Measurements from ENCODE around the gene RTL1.

Gene RTL1

DNA sequence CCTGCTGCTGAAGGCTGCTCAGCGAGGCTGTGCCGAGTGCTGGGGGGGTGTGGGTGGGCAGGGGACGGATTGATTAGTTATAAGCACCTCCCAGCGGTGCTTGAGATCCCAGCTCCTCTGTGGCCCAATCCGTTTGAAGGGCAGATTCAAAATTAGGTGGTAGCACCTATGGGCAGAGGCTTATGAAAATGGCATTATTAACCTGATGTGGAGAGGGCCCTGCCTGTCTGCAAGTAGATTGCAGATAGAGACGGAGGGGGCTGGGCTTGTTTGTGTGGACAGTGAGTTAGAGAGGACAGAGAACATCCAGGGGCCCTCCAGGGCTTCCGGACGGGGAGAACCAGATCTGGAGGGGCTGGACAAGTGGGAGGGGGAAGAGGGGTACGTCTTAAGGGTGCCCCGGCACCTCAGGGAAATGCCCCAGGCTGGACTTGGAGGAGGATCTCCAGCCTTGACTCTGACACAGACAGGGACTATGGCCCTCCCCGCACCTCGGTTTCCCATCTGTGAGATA lies at the start of gene RTL1:
Gene RTL1, minus strand, starts transcription at position 51 of the 514 bp plus-strand sequence. CDS start 18,934 bp downstream, outside the sequence.
- DNase-seq (ENCODE audit: low spot score): no peak

DNA sequence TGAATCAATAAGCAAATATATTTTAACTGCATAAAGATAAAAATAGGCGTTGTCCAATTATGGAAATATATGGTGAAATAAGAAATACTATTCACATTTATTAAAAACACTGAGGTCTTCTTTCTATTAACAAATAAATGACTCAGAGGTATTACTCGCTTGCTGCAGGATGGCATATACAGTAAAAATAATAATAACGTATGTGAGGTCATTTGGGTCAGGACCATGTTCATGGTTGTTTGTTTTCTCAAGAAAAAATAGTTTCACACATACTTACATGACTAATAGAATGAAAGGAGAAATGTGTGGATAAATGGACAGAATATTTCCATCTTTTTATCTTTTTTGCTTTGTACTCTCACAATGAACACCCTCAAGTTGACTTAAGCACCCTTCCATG lies 46.5 kb upstream of the RTL1 start:
- no peak for DNase-seq (ENCODE audit: low spot score)

DNA sequence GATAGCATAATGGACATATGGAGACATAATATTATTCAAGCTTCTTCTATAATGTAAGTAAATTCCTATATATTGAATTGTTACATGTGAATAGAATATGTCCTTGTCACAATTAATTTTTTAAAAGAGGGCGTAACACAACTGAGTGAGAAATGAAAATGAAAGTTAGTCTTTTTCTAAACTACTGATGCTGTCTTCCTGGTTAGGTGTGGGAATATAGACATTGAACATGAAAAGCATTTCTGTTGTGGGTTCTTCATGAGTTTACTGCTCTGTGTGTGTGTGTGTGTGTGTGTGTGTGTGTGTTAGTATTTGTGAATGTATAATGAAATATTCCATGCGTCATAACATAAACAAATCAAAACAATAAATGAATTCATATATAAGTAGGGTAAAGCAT lies 40.5 kb upstream of the RTL1 start:
- no peak for DNase-seq (ENCODE audit: low spot score)

DNA sequence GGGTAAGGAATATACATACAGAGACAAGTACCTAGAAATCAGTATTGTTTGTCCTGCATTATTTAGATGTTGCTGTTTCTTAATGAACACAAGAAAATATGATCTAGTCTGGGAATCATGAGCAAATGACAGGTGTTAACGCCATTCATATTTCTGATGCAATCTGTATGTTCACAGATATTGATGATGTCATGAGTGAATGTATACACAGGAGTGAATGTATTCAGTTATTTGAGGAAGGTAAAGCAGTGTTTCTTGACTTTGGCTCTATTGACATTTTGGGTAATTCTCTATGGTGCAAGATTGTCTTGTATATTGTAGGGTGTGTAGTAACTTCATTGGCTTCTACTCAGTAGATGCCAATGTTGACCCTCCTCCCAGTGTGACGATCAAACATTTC lies 26.7 kb upstream of the RTL1 start:
- DNase-seq (ENCODE audit: low spot score): no peak

DNA sequence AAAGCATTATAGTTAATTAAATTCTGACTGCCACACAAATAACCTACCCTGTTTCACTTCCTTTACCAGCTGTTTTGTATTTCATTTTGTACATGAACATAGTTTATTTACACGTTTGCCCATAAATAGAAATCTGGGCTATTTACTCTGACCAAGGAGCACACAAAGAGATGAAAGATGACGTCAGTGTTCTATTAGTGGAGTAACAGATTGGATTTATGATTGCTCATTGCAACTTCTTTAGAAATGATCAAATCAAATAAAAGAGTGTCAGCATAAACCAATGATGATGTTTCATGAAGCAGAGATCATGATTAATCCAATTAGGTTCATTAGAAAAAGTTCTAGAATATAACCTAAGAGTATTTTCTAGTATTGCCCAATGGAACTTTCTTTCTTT lies 12.0 kb upstream of the RTL1 start:
- no peak for DNase-seq (ENCODE audit: low spot score)

DNA sequence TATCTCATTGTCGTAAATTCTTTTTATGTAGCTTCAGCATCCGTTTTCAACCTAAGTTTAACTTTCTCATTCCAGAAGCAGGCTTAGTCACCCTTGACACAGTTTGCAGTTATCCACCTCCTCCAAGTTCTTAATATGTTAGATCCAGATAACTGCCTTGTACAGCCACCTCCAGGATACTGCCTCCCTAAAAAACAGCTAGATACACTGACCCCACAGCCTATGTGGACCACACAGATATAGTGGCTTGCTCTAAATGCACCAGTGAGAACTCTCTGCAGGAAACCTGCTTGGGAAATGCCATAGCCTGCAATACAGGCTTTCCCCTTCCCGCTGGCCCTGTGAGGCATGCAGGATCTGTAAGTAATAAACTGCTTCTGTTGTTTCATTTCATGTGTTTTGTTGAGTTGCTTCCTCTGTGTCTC lies 11.1 kb upstream of the RTL1 start:
- no peak for DNase-seq (ENCODE audit: low spot score)

DNA sequence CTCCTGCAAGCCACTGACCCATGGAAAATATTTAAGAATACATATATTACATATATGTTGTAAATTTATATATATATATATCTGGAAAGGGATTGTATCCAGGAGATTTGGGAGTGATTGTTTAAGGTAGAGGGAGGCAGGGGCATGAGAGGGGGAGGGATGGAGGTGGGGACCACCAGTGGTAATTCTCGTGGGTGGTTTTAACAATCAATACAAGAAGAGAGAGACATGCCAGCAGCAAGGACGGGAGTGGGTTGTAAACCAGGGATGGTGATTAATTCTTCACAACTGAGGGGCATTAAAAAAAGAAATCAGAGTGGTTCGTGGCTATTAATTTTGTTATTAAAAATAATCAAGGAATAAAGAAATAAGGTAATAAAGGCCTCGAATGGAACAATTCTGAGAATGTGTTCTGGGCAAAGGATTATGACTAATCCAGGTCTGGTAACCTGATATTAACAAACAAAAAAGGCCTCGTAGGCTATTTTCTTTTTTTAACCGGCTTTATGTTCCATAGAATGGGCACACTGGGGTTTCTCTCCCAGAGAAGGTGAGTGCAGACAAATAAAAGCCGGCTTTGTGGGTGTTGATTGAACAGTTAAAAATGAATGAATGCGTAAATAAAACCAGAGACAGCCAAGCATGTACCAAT lies 8.3 kb upstream of the RTL1 start:
- no peak for DNase-seq (ENCODE audit: low spot score)

DNA sequence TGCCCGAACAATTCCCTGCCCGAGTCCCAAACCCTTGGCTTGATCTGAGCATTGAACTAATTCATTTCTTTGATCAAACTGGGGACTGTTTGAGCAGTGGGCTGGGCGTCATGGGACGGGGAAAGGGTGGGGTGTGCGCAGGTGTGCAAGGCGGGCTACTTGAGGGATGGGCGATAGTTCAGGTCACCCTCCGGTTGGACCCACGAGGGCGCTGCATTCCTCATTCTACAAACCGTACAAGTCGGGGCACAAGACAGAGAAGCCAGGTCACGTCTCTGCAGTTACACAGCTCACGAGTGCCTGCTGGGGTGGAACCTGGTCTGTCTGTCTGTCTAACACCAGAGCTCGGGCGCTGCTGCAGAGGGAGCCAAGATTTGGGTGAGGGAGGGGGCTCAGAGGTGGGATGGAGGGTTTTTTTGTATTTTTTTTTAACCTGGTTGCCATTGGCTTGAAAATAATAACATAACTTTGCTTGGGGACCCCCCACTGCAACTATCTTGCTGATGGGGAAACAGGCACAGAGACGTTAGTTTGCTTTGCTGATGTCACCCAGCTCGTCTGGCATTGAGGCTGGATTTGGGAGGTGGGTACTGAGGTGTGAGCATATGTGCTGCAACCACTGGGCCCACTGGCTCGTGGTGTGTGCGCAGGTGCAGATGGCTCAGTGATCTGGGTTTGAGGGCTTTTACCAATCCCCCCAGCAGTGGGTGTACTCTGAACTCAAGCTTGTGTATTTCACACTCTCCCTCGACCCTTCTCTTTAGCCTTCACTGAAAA lies 7.6 kb upstream of the RTL1 start:
- DNase-seq (ENCODE audit: low spot score): no peak

DNA sequence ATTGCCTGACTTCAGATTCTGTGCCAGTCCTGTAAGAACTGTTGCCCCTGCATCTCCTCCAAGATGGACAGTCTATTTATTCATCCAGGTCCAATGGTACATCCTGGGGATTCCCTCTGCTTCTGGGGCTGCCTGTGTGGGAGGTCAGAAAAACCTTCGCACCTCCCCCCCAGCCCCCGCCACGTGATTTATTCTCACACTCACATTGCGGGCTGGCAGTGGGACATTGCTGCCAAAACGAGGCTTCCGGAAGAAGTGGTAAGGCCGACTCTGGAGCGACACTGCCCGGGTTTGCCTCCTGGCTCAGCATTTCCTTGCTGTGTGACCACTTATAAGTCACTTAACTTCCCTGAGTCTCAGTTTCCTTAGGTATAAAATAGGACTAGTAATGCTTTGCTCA lies 5.9 kb upstream of the RTL1 start:
- no peak for DNase-seq (ENCODE audit: low spot score)

DNA sequence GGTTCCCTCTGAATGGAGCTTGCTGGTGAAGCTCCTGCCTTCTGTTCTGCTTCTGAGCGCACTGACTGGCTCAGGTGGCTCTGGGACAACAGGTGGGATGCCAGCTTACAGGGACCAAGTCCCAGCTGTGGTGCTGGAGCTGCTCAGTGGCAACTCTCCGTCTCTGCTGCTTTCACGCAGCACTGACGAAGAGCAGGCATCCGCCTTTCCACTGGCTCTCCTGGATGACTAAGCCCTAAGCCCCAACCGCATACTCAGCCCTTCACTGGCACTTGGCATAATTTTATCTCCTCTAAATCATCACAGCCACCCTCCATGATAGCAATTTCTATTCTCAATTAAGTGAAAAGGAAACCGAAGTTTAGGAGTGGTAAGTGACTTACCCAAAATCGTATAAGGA lies 3.7 kb upstream of the RTL1 start:
- DNase-seq (ENCODE audit: low spot score): no peak

DNA sequence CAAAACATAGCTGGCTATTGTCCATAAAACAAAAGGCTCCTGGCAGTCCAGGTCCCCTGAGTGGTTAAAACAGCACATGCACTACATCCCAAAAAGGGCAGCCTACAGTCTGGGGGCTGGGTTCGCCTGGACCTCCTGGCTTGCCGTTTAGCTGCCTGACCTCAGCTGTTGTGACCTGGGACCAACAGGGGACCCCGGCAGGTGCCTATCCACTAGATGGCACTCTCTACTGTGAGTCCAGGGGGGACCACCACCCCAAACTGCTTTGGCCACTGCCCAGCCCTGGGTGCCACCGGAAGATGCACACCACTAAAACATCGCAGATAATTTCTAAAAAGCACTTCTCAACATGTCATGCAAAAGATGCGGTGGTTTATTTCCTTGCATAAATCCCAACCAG lies 2.9 kb upstream of the RTL1 start:
- DNase-seq (ENCODE audit: low spot score): no peak

DNA sequence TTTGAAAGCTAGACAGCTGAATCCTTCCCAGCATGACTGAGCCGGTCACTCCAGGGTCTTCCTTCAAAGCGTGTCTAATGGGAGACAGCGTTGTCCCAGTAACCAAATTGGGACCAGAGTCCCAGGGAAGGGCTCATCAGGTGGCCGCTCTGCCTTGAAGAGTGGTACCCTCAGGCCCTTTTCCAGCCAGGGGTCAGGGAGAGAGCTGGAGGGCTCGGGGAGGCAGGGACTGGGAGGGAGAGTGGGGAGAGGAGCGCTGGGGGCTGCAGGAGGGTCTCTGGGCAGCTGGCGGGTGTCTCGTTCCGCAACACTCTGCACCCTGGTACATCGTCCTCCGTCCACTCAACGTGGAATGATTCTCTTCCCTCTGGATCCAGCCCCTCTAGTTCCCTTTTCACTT lies 1.6 kb upstream of the RTL1 start:
- no peak for DNase-seq (ENCODE audit: low spot score)

DNA sequence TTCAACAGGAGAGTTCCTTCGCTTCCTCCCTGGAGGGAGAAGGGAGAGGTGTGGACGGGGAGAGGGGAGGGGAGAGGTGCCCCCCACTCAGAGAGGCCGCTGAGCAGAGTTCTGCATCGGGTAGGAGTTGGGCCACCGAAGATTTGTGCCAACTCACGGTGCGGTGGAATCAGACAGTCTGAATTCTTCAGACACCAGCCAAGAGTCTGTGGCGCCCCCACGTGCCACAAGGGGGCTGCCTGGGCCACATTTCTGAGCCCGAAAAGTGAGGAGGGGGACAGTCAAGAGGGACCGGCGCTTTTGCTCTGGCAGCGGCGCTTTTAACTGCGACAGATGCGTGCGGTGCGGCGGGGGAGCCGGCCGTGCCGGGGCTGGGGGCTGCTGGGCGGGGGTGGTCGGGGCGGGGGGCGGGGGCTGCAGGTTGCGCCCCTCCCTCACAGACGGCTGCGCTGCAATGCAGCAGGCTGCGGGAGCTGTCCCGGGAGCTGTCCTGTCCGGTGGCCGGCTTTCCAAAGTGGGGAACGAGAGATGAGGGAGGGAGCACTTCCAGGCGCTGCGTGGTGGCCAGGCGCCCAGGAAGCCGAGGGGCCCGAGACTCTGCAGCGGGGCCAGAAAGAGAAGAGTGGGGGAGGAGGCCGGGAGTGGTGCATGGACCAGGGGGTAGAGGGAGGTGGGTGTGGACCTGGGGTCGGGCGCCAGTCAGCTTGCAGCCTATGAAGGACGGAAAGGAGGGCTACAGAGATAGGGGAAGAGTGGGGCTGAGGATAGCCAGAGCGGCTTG lies 975 bp upstream of the RTL1 start:
- DNase-seq (ENCODE audit: low spot score): no peak

DNA sequence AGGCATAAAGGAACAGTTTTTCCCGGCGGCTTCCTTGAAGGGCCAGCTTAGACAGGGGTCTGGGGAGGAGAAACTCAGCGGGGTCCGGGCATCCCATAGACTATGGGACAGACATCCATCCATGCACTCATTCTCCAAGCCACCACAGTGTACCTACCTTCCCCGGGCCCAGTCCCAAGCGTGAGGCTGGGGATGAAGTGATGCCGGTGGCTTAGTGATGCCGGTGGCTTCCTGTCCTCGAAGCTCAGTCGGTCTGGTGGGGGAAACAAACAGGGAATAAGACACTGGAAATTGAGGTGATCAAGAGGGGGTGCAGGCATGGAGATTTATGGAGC lies 421 bp downstream of the RTL1 start:
- no peak for DNase-seq (ENCODE audit: low spot score)

DNA sequence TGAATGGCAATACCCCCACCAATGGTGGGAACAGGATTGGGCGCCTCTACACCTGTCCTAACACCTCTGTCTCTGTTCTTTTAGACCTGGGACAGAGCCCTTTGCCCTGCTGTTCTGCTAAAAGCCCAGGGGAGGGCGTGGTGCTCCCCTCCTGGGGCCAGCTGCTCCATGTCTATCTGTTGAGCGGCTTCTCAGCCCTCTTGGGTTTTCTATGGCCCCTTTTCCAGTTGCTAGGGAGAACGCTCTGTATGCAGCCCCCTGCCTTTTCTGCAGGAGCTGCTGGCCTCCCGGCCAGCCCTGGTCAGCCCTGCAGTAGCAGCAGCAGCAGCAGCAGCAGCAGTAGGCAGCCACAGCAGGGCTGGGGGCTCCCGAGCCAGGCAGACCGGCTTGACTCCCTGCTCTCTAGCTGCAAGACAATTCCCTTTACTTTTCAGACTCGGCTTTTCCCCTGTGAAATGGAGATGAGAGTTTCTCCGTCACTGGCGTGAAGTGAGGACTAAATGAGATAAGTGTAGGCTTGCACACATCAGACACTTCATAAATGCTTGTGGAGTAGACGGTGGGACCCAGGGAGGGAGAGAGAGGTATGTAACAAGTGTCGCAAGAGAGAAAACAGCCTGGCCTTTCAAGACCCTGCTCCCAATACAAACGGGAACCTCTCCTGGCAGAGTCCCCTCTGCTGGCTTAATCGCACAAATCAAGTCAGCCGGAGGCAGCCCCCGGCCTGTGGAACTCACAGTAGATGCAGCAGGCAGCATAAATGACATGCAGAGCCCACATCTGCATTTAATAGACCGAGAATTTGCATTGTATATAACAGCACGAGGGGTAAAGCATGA lies 1.0 kb downstream of the RTL1 start:
- no peak for DNase-seq (ENCODE audit: low spot score)

DNA sequence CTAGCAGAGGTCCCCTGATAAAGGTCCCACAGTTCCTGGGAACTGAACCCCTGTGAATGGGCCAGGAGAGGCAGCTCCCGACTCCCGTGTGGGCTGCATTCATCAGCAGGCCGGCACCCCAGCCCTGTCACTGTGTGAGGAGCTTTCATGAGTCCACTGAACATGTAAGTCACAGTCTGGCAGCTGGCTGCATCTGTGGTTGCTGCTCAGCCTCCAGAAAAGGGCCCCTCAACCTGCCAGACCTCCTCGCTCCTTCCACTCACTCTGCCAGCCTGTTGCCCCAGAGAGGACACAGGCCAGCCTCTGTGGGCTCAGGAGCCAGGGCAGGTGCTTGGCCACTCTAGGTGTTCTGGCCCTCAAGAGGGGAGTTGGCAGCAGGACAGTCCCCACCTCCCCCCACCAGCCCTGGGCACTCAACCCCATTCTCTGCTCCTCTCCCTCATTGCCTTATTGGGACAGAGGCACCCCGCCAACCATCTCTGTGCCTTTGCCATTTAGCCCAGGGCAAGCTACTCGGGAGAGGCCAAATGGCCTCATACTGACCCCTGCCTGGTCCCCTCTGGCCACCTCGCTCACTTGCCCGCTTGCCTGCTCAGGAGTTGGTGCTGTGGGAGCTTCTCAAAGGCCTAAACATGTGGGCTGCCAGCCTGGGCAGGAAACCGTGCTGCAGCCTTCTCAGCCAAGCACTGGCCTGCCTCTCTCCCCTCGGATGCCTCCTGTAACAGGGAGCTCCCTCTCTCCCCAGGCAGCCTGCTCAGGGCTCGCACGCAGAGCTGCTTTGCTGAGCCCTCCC lies 1.9 kb downstream of the RTL1 start:
- no peak for DNase-seq (ENCODE audit: low spot score)

DNA sequence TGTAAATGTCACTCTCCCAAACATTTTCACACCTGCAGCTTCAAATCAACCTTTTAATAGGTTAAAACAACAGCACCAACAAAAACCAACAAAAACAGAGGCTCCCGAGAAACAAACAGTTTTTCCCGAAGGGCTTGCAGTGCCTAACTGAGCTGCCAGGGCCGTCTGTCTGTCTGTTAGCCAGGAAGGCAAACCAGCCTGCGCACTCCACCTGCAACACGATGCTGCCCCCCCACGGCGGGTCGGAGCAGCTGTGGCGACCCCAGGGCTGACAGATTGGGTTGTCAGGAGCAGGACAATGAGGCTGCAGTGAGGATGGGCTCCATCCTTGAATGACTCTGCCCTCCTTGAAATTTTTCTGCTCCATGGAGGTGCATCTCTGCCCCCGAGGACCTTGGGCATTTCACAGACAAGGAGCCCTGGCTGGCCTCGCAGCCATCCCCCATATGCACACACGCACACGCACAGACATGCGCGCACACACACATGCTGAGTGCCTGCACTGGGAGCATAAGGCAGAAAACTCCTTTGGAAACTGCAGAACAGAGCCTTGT lies 2.6 kb downstream of the RTL1 start:
- DNase-seq (ENCODE audit: low spot score): no peak

DNA sequence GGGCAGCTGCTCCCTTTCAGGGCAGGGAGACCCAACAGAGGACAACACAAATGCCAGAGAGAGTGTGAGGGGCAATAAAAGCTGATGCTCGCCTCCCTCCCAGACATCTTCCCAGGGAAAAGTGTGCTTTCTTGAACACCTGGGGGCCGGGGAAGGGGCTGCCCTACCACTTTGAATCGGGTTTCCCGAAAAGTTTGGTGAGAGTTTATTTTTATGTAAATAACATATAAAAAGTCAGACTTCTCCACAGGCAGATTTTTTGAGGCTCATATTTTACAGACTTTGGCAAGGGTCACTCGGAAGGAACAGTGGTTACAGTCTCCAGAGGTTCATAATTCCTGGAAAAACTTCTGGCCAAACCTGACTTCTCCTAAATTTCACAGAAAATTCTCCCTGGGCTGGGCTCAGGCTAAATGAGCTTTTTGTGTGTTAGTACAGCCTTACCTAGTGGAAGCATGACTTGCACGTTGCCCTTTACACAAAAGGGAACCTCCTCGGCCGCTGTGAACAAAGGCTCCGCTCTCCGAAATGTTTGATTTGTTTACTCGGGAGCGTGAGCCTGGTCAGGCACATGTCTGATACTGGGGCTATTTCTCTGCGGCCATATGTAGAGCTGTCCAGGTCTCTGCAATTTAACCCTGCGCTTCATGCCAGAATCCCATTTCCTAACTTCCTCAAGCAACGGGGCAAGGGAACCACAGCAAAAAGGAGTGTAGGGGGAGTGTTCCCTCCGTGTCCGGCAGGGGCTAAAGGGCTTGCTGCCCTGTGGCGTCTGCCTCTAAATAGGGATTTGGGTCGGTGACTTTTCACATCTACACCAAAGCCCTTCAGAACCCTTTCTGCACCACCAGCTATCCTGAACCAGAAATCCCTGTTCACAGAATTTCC lies 3.4 kb downstream of the RTL1 start:
- no peak for DNase-seq (ENCODE audit: low spot score)

DNA sequence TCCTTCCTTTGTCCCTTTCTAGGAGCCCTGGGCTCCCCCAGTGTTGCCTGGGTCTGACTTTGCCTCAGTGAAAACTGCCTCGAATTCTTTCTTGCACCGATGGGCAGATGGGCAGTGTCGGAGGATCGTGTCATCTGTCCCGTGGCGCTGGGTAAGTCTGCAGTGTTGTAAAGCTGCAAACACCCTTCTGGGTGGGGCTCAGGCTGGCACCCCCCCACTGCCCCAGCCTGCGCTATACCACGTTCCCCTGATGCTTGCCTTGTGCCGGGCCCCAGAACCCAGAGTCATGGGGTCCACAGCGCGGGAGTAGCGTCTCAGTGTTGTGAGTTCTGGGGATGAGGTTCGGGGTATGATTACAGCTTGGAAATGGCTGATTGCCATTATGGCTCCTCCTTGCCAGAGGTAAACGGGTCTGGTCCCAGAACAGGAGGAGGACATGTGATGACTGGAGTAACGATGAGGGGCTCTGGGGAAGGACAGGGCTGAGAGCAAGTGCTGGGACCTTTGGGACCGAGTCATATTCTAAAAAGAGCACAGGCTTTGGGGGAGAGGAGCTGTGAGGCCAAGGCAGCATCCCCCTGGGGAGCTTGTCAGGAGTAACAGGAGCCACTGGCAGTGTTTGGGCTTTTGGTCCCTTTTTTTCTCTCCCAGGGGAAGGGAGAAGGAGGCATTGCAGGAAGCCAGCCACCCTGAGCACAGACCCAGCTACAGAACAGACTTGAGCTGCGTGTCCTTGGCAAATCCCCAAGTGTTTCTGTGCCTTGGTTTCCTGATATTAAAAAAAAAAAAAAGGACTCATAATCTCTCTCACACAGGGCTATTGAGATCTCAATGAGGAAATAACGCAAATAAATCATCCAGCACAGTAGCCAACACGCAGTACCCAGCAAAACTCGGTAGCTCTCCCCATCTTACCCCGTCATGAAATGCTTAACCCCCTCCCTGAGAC lies 4.3 kb downstream of the RTL1 start:
- DNase-seq (ENCODE audit: low spot score): no peak

All from hematopoietic multipotent progenitor cell treated with erythropoietin and hydrocortisone succinate and interleukin-3 and kit ligand, for 15 days (in vitro differentiated cells).